ENCODE data around the gene DCDC1. TPM values are rescaled to one million over a fixed set of nuclear protein-coding genes. Genes with fewer than 3 reads are reported as not detected.

The DCDC1 gene
- total and polyA plus RNA-seq, 9 of the 15 experiments (the other 6 are each of a cell fraction or from before 2014, with no cell fraction given), result 0.05 to 0.18 (median 0.08) TPM; not detected in 3

DNA sequence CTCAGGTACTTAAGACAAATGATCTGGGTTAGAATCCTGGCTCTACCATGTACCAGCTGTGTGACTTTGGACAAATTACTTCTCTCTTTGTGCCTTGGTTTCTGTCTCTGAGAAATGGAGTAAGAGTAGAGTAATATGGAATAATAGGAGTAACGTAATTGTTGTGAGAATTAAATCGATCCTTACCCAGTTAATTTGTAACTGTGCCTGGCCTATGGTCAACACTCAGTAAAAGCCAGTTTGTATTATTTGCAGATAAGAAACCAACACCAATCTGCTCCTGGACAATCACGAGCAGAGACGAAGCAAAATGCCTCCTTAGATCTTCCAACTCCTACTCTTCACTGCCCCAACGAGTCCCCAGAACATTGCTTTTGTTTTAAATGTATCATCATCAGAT is 266.7 kb downstream of the DCDC1 start:
- in situ Hi-C loops (cut with MboI), result loop anchor here (10.0 to 25.0 kb wide), 2 partner anchors 784 to 1062 kb away; no protein-coding TSS in a partner anchor
- FAIRE-seq, result no peak
- TF ChIP-seq CXXC5 (CRISPR knock-in tag; IDR thresholded peaks at IDR 0.05), result no peak
- no peak for TF ChIP-seq ZNF133 (CRISPR knock-in tag; IDR thresholded peaks at IDR 0.05)
- TF ChIP-seq, protein P1, sequence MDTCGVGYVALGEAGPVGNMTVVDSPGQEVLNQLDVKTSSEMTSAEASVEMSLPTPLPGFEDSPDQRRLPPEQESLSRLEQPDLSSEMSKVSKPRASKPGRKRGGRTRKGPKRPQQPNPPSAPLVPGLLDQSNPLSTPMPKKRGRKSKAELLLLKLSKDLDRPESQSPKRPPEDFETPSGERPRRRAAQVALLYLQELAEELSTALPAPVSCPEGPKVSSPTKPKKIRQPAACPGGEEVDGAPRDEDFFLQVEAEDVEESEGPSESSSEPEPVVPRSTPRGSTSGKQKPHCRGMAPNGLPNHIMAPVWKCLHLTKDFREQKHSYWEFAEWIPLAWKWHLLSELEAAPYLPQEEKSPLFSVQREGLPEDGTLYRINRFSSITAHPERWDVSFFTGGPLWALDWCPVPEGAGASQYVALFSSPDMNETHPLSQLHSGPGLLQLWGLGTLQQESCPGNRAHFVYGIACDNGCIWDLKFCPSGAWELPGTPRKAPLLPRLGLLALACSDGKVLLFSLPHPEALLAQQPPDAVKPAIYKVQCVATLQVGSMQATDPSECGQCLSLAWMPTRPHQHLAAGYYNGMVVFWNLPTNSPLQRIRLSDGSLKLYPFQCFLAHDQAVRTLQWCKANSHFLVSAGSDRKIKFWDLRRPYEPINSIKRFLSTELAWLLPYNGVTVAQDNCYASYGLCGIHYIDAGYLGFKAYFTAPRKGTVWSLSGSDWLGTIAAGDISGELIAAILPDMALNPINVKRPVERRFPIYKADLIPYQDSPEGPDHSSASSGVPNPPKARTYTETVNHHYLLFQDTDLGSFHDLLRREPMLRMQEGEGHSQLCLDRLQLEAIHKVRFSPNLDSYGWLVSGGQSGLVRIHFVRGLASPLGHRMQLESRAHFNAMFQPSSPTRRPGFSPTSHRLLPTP (IDR thresholded peaks at IDR 0.05; ENCODE audit: borderline replicate concordance, extremely low read depth, insufficient read length), result no peak
- TF ChIP-seq GTF2E2 (tag; IDR thresholded peaks at IDR 0.05), result no peak
- no peak for TF ChIP-seq WHSC1 (IDR thresholded peaks at IDR 0.05; ENCODE audit: low read length)
- TF ChIP-seq, protein P2, sequence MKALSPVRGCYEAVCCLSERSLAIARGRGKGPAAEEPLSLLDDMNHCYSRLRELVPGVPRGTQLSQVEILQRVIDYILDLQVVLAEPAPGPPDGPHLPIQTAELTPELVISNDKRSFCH (CRISPR knock-in tag; IDR thresholded peaks at IDR 0.05), result no peak
- TF ChIP-seq, protein P2 (tag; IDR thresholded peaks at IDR 0.05), result no peak
- TF ChIP-seq, protein P3, sequence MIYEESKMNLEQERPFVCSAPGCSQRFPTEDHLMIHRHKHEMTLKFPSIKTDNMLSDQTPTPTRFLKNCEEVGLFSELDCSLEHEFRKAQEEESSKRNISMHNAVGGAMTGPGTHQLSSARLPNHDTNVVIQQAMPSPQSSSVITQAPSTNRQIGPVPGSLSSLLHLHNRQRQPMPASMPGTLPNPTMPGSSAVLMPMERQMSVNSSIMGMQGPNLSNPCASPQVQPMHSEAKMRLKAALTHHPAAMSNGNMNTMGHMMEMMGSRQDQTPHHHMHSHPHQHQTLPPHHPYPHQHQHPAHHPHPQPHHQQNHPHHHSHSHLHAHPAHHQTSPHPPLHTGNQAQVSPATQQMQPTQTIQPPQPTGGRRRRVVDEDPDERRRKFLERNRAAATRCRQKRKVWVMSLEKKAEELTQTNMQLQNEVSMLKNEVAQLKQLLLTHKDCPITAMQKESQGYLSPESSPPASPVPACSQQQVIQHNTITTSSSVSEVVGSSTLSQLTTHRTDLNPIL (CRISPR knock-in tag; IDR thresholded peaks at IDR 0.05), result no peak
- no peak for TF ChIP-seq PYGO2 (tag; IDR thresholded peaks at IDR 0.05)
- TF ChIP-seq RUNX1 (IDR thresholded peaks at IDR 0.05; ENCODE audit: low read depth), result no peak
- no peak for TF ChIP-seq NR2F6 (CRISPR knock-in tag; IDR thresholded peaks at IDR 0.05)
- no peak for TF ChIP-seq ZNF316 (IDR thresholded peaks at IDR 0.05)
- no peak for TF ChIP-seq BRF1 (IDR thresholded peaks at IDR 0.05; ENCODE audit: borderline replicate concordance, extremely low read depth, insufficient read length)

More for the DNA sequence above, 266.7 kb downstream of the DCDC1 start:
- H3K9me3 ChIP-seq (replicated peaks; ENCODE audit: control insufficient read depth, insufficient read depth, low read depth, low read length), result no peaks in the 10 kb centered on the region
- ATAC-seq (no peak), DNase-seq (ENCODE audit: extremely low read depth in 1 of 4, low spot score in 3 of 4) (no peak)
- H2AFZ ChIP-seq (ENCODE audit: low read depth, low read length), result no peak overlapping the region
- no peak overlapping the region for H3K4me3 ChIP-seq
- no peaks in the 10 kb centered on the region for H3K9me1 ChIP-seq (ENCODE audit: control insufficient read depth, insufficient read depth, low read length)
- H3K4me2 ChIP-seq (ENCODE audit: insufficient read depth, low read length), result no peak overlapping the region
- intact Hi-C loops (cut with micrococcal nuclease), result loop anchor here (10.0 kb wide), 1 partner anchor 782 kb away; no protein-coding TSS in a partner anchor
- no peaks in the 10 kb centered on the region for H4K20me1 ChIP-seq (replicated peaks; ENCODE audit: control insufficient read depth, insufficient read depth, low read length)
- H3K9ac ChIP-seq (ENCODE audit: insufficient read depth in 1 of 2, low read depth in 2 of 2, low read length in 2 of 2), result no peak overlapping the region
- ChIA-PET POLR2A (no interaction called here), CTCF (ENCODE audit: low intra/inter-chr PET ratio) (no interaction called here)
- BruUV-seq (replicated peaks), result no TSS peak
- H3K27ac ChIP-seq (ENCODE audit: extremely low read depth, low read depth, low read length), result no peak overlapping the region
- 1% methylated on average over 5 of the region's 5 CpGs for WGBS (ENCODE audit: insufficient coverage, low coverage, missing lambda C conversion rate)
- H3K36me3 ChIP-seq (ENCODE audit: control insufficient read depth, insufficient read depth, low read length), result no peaks in the 10 kb centered on the region
- H3K79me2 ChIP-seq (ENCODE audit: control insufficient read depth, insufficient read depth, low read length), result no peaks in the 10 kb centered on the region
- no peaks in the 10 kb centered on the region for H3K27me3 ChIP-seq (ENCODE audit: control insufficient read depth in 2 of 2, insufficient read depth in 2 of 2, low read length in 2 of 2)
- H3K4me1 ChIP-seq (replicated peaks in 1 of 2; ENCODE audit: control insufficient read depth in 2 of 2, insufficient read depth in 2 of 2, low read length in 2 of 2), result no peaks in the 10 kb centered on the region

All from K562 (cell line).